Endodermal cell (in vitro differentiated cells): ENCODE data around the gene KIF20B. TPM values are rescaled to one million over a fixed set of nuclear protein-coding genes. Genes with fewer than 3 reads are reported as not detected.

Experiments
- DNase-seq: peaks from one replicate; pipeline ENCODE4 v3.0.0-alpha.2; 2017
- H3K27ac ChIP-seq: 2 replicates; pipeline ENCODE4 v1.5.1; 2013; ENCODE audit warnings: mild to moderate bottlenecking, low read depth, low read length, moderate library complexity
- H3K27me3 ChIP-seq: 2 replicates; pipeline ENCODE4 v1.6.1; 2013; ENCODE audit warnings: mild to moderate bottlenecking, low read length, moderate library complexity; ENCODE audit not compliant: insufficient read depth, control insufficient read depth, poor library complexity, severe bottlenecking
- H3K36me3 ChIP-seq: 2 replicates; pipeline ENCODE4 v1.7.0; 2013; ENCODE audit warnings: mild to moderate bottlenecking, low read length, moderate library complexity; ENCODE audit not compliant: control insufficient read depth, insufficient read depth
- H3K4me1 ChIP-seq: one replicate; pipeline ENCODE4 v1.7.0; 2013; ENCODE audit warnings: low read length; ENCODE audit not compliant: control insufficient read depth, insufficient read depth
- H3K4me3 ChIP-seq: 2 replicates; pipeline ENCODE4 v1.5.1; 2013; ENCODE audit warnings: mild to moderate bottlenecking, low read length, moderate library complexity
- H3K9ac ChIP-seq: 2 replicates; pipeline ENCODE4 v1.6.1; 2013; ENCODE audit warnings: mild to moderate bottlenecking, low read length, moderate library complexity; ENCODE audit not compliant: poor library complexity, severe bottlenecking; ENCODE audit errors: extremely low read depth
- H3K9me3 ChIP-seq: 2 replicates; pipeline ENCODE4 v1.6.1; 2013; ENCODE audit warnings: mild to moderate bottlenecking, low read length, moderate library complexity; ENCODE audit not compliant: control insufficient read depth
- H3K27ac Mint-ChIP-seq: 2 replicates; pipeline ENCODE4 v1.8.0; 2020; ENCODE audit warnings: mixed read lengths
- H3K27me3 Mint-ChIP-seq: 2 replicates; pipeline ENCODE4 v1.8.0; 2021; ENCODE audit warnings: mild to moderate bottlenecking, mixed read lengths; ENCODE audit not compliant: insufficient read depth
- H3K36me3 Mint-ChIP-seq: 2 replicates; pipeline ENCODE4 v1.8.0; 2020; ENCODE audit warnings: low read depth, mixed read lengths
- H3K4me1 Mint-ChIP-seq: 2 replicates; pipeline ENCODE4 v1.8.0; 2020; ENCODE audit warnings: mixed read lengths
- H3K4me3 Mint-ChIP-seq: 2 replicates; pipeline ENCODE4 v1.8.0; 2020; ENCODE audit warnings: mild to moderate bottlenecking, moderate library complexity, mixed read lengths
- H3K9me3 Mint-ChIP-seq: 2 replicates; pipeline ENCODE4 v1.8.0; 2020; ENCODE audit warnings: mild to moderate bottlenecking, mixed read lengths
- CTCF ChIP-seq: fragments of 200-600 bp; sonication (generic); conservative IDR thresholded peaks from 2 replicates; pipeline ENCODE4 v1.5.0; 2021; ENCODE audit warnings: antibody characterized with exemption, mild to moderate bottlenecking
- WGBS, 2 experiments: methylation state at CpG; one replicate each; pipeline versions ENCODE4 v1.1.5 to v1.1.7; 2013; ENCODE audit warnings: missing lambda C conversion rate in 2 of 2, mixed read lengths in 1 of 2; ENCODE audit not compliant: insufficient coverage in 1 of 2, insufficient read length in 1 of 2; 5-methylcytosine and 5-hydroxymethylcytosine counted together
- total RNA-seq, 2 donors: library from RNA; stranded (reverse); fragmentation: NEBNext Ultra II Directional in 1 of 2; extraction: Animal tissue kit (Norgen Biotek cat#: 25700) in 1 of 2; gene quantifications; 2 replicates in 1 of 2; 3 replicates in 1 of 2; pipeline ENCODE4 v1.2.1, GENCODE V29; 2021

The KIF20B gene
- total RNA-seq, 2 donors from 2014 or later: 43.4 to 43.7 TPM

DNA sequence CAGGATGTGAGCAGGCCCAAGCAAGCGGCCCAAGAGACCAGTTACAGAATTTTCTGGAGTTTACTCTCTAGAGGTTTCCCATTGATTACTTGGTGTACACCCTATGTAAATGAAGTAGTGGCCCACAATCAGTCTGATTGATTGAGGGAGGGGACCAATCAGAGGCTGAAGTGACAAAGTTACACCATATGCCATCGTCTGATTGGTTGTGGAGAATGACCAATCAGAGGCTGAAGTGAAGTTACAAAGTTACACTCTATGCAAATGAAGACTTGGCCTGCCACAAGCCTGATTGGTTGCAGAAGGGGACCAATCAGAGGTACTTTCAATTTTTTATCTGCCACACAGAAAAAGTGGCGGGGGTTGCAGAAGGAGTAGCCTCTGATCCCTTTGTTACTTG lies 83.7 kb downstream of the KIF20B start:
- H3K27me3 ChIP-seq: no peaks in the 10 kb centered on the region
- Mint-ChIP-seq H3K27ac (no peak overlapping the region), H3K36me3 (peaks cover 2% of the 10 kb centered on the region), H3K27me3 (no peaks in the 10 kb centered on the region), H3K9me3 (no peaks in the 10 kb centered on the region), H3K4me1 (no peaks in the 10 kb centered on the region), H3K4me3 (no peak overlapping the region)
- no peak for TF ChIP-seq CTCF
- H3K4me1 ChIP-seq: no peaks in the 10 kb centered on the region
- no peak overlapping the region for H3K9ac ChIP-seq
- H3K4me3 ChIP-seq: no peak overlapping the region
- WGBS, 2 experiments: 97 to 100% methylated on average over 2 to 3 of the region's 3 CpGs
- DNase-seq: peak; percentile 57
- peaks cover 6% of the 10 kb centered on the region for H3K9me3 ChIP-seq
- H3K27ac ChIP-seq: no peak overlapping the region
- peaks cover 12% of the 10 kb centered on the region for H3K36me3 ChIP-seq

DNA sequence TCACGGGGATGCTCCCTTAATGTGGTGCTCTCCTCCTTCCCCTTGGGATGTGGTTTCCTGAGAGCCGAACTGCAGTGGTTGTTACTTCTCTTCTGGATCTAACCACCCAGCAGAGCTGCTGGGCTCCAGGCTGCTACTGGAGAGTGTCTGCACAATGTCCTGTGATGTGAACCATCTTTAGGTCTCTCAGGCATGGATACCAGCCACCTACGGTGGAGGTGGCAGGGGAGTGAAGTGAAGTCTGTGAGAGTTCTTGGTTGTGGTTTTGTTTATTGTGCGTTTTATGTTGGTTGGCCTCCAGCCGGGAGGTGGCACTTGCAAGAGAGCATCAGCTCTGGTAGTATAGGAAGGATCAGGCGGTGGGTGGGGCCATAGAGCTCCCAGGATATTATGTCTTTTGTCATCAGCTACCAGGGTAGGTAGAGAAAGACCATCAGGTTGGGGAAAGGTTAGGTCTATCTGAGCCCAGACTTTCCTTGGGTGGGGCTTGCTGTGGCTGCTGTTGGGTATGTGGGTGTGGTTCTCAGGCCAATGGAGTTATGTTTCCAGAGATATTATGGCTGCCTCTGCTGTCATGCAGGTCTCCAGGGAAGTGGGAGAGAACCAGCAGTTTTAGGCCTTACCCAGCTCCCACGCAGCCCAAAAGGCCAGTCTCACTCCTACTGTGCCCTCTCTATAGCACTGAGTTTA lies 87.9 kb downstream of the KIF20B start:
- Histone ChIP-seq H3K4me3 (no peak overlapping the region), H3K9ac (no peak overlapping the region), H3K27me3 (no peaks in the 10 kb centered on the region), H3K9me3 (peaks cover 6% of the 10 kb centered on the region), H3K27ac (no peak overlapping the region), H3K36me3 (no peaks in the 10 kb centered on the region), H3K4me1 (peaks cover under 1% of the 10 kb centered on the region)
- WGBS, 2 experiments: 87 to 100% methylated on average over 1 to 7 of the region's 7 CpGs
- Mint-ChIP-seq H3K4me1 (peaks cover 2% of the 10 kb centered on the region), H3K27me3 (no peaks in the 10 kb centered on the region), H3K9me3 (no peaks in the 10 kb centered on the region), H3K36me3 (peaks cover 2% of the 10 kb centered on the region), H3K4me3 (no peak overlapping the region), H3K27ac (no peak overlapping the region)
- no peak for DNase-seq
- TF ChIP-seq CTCF: no peak

- Histone ChIP-seq H3K36me3 (no peaks in the 10 kb centered on the region), H3K4me3 (no peak overlapping the region), H3K9ac (no peak overlapping the region), H3K9me3 (no peaks in the 10 kb centered on the region), H3K27me3 (no peaks in the 10 kb centered on the region), H3K4me1 (peaks cover 8% of the 10 kb centered on the region), H3K27ac (no peak overlapping the region)
- no peak overlapping the region for H3K27ac Mint-ChIP-seq
- no peak overlapping the region for H3K4me3 Mint-ChIP-seq
- DNase-seq: no peak
- H3K27me3 Mint-ChIP-seq: no peaks in the 10 kb centered on the region
- no peaks in the 10 kb centered on the region for H3K36me3 Mint-ChIP-seq
- peaks cover 19% of the 10 kb centered on the region for H3K4me1 Mint-ChIP-seq
- H3K9me3 Mint-ChIP-seq: no peaks in the 10 kb centered on the region
- no peak for TF ChIP-seq CTCF
- WGBS, 2 experiments: 87% methylated on average over 2 of the region's 2 CpGs; no CpG with 5 or more reads in 1 of the 2 experiments
Measured at GRCh38 chr10:89792187-89792586, 90.8 kb downstream of the KIF20B start.
